IMR-90 (cell line): ENCODE measurements around the gene NUDT7. TPM values are rescaled to one million over a fixed set of nuclear protein-coding genes. Genes with fewer than 3 reads are reported as not detected.

Experiments
- ATAC-seq: fragments of 200-7000 bp; cut with Tn5 transposase; 2 replicates; pipeline ENCODE4 v1.9.1; 2020; ENCODE audit warnings: low read depth, mild to moderate bottlenecking, moderate library complexity
- BruUV-seq: library from RNA; stranded (reverse); fragments of 400-500 nt; replicated peaks from 2 replicates; lab custom pipeline; 2021; lab: Mats Ljungman, UMichigan
- CTCF ChIA-PET: fragments of 300-600 bp; formaldehyde crosslinking; extraction: SDS; loops from one replicate; lab custom pipeline; 2021; ENCODE audit warnings: antibody characterized with exemption; lab: Yijun Ruan, JAX
- POLR2A ChIA-PET: fragments of 300-600 bp; sonication (Branson Sonifier 250); formaldehyde crosslinking; loops from one replicate; lab custom pipeline; 2022; ENCODE audit warnings: antibody characterized with exemption; ENCODE audit not compliant: unreplicated experiment; lab: Charles Lee
- DNase-seq: peaks from one replicate; pipeline ENCODE4 v3.0.0; 2013
- H2AFZ ChIP-seq: replicated peaks from 2 replicates; pipeline ENCODE3; 2013; ENCODE audit warnings: low read length, mild to moderate bottlenecking; ENCODE audit not compliant: poor library complexity
- H2AK5ac ChIP-seq: 2 replicates; pipeline ENCODE4 v1.6.1; 2013; ENCODE audit warnings: low read depth, low read length, inconsistent platforms
- H2AK9ac ChIP-seq: replicated peaks from 2 replicates; pipeline ENCODE3; 2013; ENCODE audit warnings: mild to moderate bottlenecking, low read depth, low read length, moderate library complexity; ENCODE audit not compliant: poor library complexity
- H2BK120ac ChIP-seq: 2 replicates; pipeline ENCODE4 v1.6.1; 2013; ENCODE audit warnings: low read depth, low read length, inconsistent platforms
- H2BK15ac ChIP-seq: 3 replicates; pipeline ENCODE4 v1.6.1; 2013; ENCODE audit warnings: low read depth, low read length, inconsistent platforms
- H2BK20ac ChIP-seq: 2 replicates; pipeline ENCODE4 v1.6.1; 2013; ENCODE audit warnings: low read depth, mild to moderate bottlenecking, inconsistent platforms, low read length, moderate library complexity
- H2BK5ac ChIP-seq: 2 replicates; pipeline ENCODE4 v1.6.1; 2013; ENCODE audit warnings: mild to moderate bottlenecking, low read depth, low read length, inconsistent platforms; ENCODE audit not compliant: poor library complexity, severe bottlenecking
- H3K14ac ChIP-seq: replicated peaks from 2 replicates; pipeline ENCODE4 v1.6.1; 2013; ENCODE audit warnings: low read depth, low read length, inconsistent platforms
- H3K18ac ChIP-seq: 2 replicates; pipeline ENCODE4 v1.6.1; 2013; ENCODE audit warnings: low read depth, low read length, control low read depth
- H3K23ac ChIP-seq: 2 replicates; pipeline ENCODE4 v1.6.1; 2013; ENCODE audit warnings: low read depth, low read length, inconsistent platforms
- H3K27ac ChIP-seq: 2 replicates; pipeline ENCODE4 v1.5.1; 2013; ENCODE audit warnings: mild to moderate bottlenecking, control low read depth, low read length; ENCODE audit not compliant: insufficient read depth
- H3K27me3 ChIP-seq: 2 replicates; pipeline ENCODE4 v1.6.1; 2013; ENCODE audit warnings: low read length; ENCODE audit not compliant: control insufficient read depth, insufficient read depth
- H3K36me3 ChIP-seq: 2 replicates; pipeline ENCODE4 v1.6.1; 2013; ENCODE audit warnings: low read length, mixed read lengths; ENCODE audit not compliant: control insufficient read depth, insufficient read depth
- H3K4ac ChIP-seq: 2 replicates; pipeline ENCODE4 v1.6.1; 2013; ENCODE audit warnings: low read depth, low read length, inconsistent platforms
- H3K4me1 ChIP-seq: 2 replicates; pipeline ENCODE4 v1.6.1; 2013; ENCODE audit warnings: low read length, mixed read lengths; ENCODE audit not compliant: control insufficient read depth, insufficient read depth
- H3K4me2 ChIP-seq: 2 replicates; pipeline ENCODE4 v1.6.1; 2013; ENCODE audit warnings: low read depth, mild to moderate bottlenecking, control low read depth, low read length, moderate library complexity
- H3K4me3 ChIP-seq: 2 replicates; pipeline ENCODE4 v1.5.1; 2013; ENCODE audit warnings: low read depth, mild to moderate bottlenecking, control low read depth, low read length, moderate library complexity; ENCODE audit not compliant: insufficient read depth
- H3K56ac ChIP-seq: 2 replicates; pipeline ENCODE4 v1.6.1; 2013; ENCODE audit warnings: low read length, inconsistent platforms; ENCODE audit not compliant: insufficient read depth; ENCODE audit errors: extremely low read depth
- H3K79me1 ChIP-seq, 2 experiments: 2 replicates each; pipeline ENCODE4 v1.6.1; 2013; ENCODE audit warnings: low read length in 2 of 2, inconsistent platforms in 1 of 2, low read depth in 1 of 2
- H3K9ac ChIP-seq: 2 replicates; pipeline ENCODE4 v1.6.1; 2013; ENCODE audit warnings: low read depth, low read length, control low read depth
- H3K9me1 ChIP-seq: 2 replicates; pipeline ENCODE4 v1.6.1; 2013; ENCODE audit warnings: low read length, inconsistent platforms; ENCODE audit not compliant: insufficient read depth
- H3K9me3 ChIP-seq: 2 replicates; pipeline ENCODE4 v1.6.1; 2013; ENCODE audit warnings: low read length; ENCODE audit not compliant: control insufficient read depth, insufficient read depth
- H4K20me1 ChIP-seq: 2 replicates; pipeline ENCODE4 v1.6.1; 2013; ENCODE audit warnings: low read length, inconsistent platforms; ENCODE audit not compliant: insufficient read depth
- H4K5ac ChIP-seq: 2 replicates; pipeline ENCODE4 v1.6.1; 2013; ENCODE audit warnings: mild to moderate bottlenecking, low read depth, low read length, control low read depth
- H4K8ac ChIP-seq, 2 experiments: 2 replicates each; pipeline ENCODE4 v1.6.1; 2013; ENCODE audit warnings: low read depth in 2 of 2, low read length in 2 of 2, control low read depth in 1 of 2, inconsistent platforms in 1 of 2
- H4K91ac ChIP-seq: 2 replicates; pipeline ENCODE4 v1.6.1; 2013; ENCODE audit warnings: low read depth, low read length, inconsistent platforms; ENCODE audit not compliant: insufficient read depth
- BHLHE40 ChIP-seq: fragments of 150-350 bp; IDR thresholded peaks from 2 replicates; pipeline ENCODE4 v1.6.1; 2016; ENCODE audit warnings: mild to moderate bottlenecking, low read depth, low read length
- MXI1 ChIP-seq: IDR thresholded peaks from 2 replicates; pipeline ENCODE4 v1.6.1; 2012; ENCODE audit warnings: low read depth, mild to moderate bottlenecking, low read length, moderate library complexity, borderline replicate concordance
- POLR2A ChIP-seq: IDR thresholded peaks from 2 replicates; pipeline ENCODE4 v1.6.1; 2012; ENCODE audit warnings: mild to moderate bottlenecking, low read depth, low read length
- WGBS, 2 experiments: methylation state at CpG; one replicate each; pipeline versions ENCODE4 v1.1.5 to v1.1.7; 2013; ENCODE audit warnings: missing lambda C conversion rate in 2 of 2; ENCODE audit not compliant: insufficient read length in 1 of 2; ENCODE audit errors: extremely low coverage in 2 of 2; 5-methylcytosine and 5-hydroxymethylcytosine counted together
- dilution Hi-C: fragments of 300-500 bp; cut with HindIII; formaldehyde crosslinking; loops from one replicate; pipeline ENCODE4 v1.14.3; 2018; ENCODE audit warnings: low sequenced_read_pairs; ENCODE audit not compliant: unreplicated experiment
- in situ Hi-C: fragments of 300-500 bp; cut with MboI; formaldehyde crosslinking; loops from 3 replicates; pipeline ENCODE4 v1.14.3; 2019; ENCODE audit warnings: low sequenced_read_pairs, inconsistent platforms, mixed read lengths
- intact Hi-C: fragments of 100-400 bp; cut with micrococcal nuclease; formaldehyde crosslinking; loops from 2 replicates; pipeline ENCODE4 v1.10.0; 2022
- polyA plus RNA-seq, 3 experiments: library from polyadenylated mRNA; depleted of rRNA; stranded (reverse); fragments of >200 nt; gene quantifications; 2 replicates each; pipeline ENCODE4 v1.2.3, GENCODE V29; 2012; ENCODE audit warnings: low replicate concordance in 1 of 3
- total RNA-seq: library from RNA; depleted of rRNA; stranded (reverse); fragments of >200 nt; gene quantifications from 2 replicates; pipeline ENCODE4 v1.2.3, GENCODE V29; 2012
- TF ChIP-seq, protein P1 (sequence below): fragments of 150-350 bp; IDR thresholded peaks from 2 replicates; pipeline ENCODE4 v1.6.1; 2016; ENCODE audit warnings: low read depth, mild to moderate bottlenecking, low read length, moderate library complexity, borderline replicate concordance

NUDT7 gene
- total and polyA plus RNA-seq, 2 of the 4 experiments (the other 2 are of a cell fraction): 4.3 to 6.2 TPM

DNA sequence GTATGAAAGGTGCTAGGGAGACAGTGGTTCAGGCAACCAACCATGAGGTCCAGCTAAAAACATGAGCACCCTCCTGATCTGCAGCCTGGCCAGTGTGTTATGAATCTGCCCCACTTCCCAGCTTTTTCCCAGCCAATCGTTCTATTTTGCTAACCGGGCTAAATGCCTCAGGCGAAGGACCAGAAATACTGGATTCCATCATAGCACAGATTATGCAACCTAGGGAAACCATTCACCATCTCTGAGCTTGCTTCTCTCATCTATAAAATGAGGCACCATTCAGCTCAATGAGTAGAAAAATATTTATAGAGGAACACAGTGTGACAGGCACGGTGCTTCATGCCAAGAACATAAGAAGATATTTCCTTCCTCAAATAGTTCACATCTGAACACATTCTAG lies 45.2 kb upstream of the NUDT7 start:
- CTCF ChIA-PET: interaction anchor here (0.7 to 1.9 kb wide), 4 partner anchors 103 to 326 kb away, joined by 3 to 7 read pairs (median 4); no protein-coding TSS in a partner anchor
- Histone ChIP-seq H2BK20ac (no peak overlapping the region), H3K9me3 (no peaks in the 10 kb centered on the region), H2AFZ (no peak overlapping the region), H3K4ac (no peak overlapping the region), H2BK120ac (no peak overlapping the region), H3K9ac (no peak overlapping the region), H3K14ac (no peak overlapping the region), H3K9me1 (no peaks in the 10 kb centered on the region), H3K27me3 (peaks cover 1% of the 10 kb centered on the region), H3K56ac (no peak overlapping the region), H3K4me3 (no peak overlapping the region), H3K23ac (no peak overlapping the region), H4K5ac (no peak overlapping the region), H3K79me1 (no peaks in the 10 kb centered on the region), H3K27ac (no peak overlapping the region), H3K4me2 (no peak overlapping the region), H4K20me1 (no peaks in the 10 kb centered on the region), H4K8ac (no peak overlapping the region), H2AK9ac (no peak overlapping the region), H3K36me3 (no peaks in the 10 kb centered on the region), H2BK15ac (no peak overlapping the region), H2BK5ac (no peak overlapping the region), H3K18ac (no peak overlapping the region), H3K4me1 (peaks cover 1% of the 10 kb centered on the region; the same call in 1 of the 2 replicates), H2AK5ac (no peak overlapping the region), H4K91ac (no peak overlapping the region)
- ATAC-seq (no peak), DNase-seq (no peak)
- intact Hi-C loops: no loop called here
- dilution Hi-C loops: no loop called here
- WGBS, 2 experiments: 33% methylated on average over 1 of the region's 4 CpGs; no CpG with 5 or more reads in 1 of the 2 experiments
- in situ Hi-C loops: loop anchor here (5.0 kb wide), 1 partner anchor 295 kb away; no protein-coding TSS in a partner anchor
- BruUV-seq: no TSS peak
- POLR2A ChIA-PET: no interaction called here
- TF ChIP-seq, protein P1, sequence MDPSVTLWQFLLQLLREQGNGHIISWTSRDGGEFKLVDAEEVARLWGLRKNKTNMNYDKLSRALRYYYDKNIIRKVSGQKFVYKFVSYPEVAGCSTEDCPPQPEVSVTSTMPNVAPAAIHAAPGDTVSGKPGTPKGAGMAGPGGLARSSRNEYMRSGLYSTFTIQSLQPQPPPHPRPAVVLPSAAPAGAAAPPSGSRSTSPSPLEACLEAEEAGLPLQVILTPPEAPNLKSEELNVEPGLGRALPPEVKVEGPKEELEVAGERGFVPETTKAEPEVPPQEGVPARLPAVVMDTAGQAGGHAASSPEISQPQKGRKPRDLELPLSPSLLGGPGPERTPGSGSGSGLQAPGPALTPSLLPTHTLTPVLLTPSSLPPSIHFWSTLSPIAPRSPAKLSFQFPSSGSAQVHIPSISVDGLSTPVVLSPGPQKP: no peak
- TF ChIP-seq BHLHE40 (no peak), POLR2A (no peak), MXI1 (no peak)
